Measurements from ENCODE around the gene ACER2.
A peak's percentile ranks its signal among the peaks of the same experiment; 100 is the strongest.

Gene ACER2

GRCh38 chr9:19486803-19487202, 78.0 kb downstream of the ACER2 start:
- no peak for DNase-seq (ENCODE audit: low read depth)

GRCh38 chr9:19488721-19489120, 79.9 kb downstream of the ACER2 start:
- DNase-seq (ENCODE audit: low read depth): no peak

- DNase-seq (ENCODE audit: low read depth): no peak
Observed at GRCh38 chr9:19490269-19490668, 81.5 kb downstream of the ACER2 start.

- no peak for DNase-seq (ENCODE audit: low read depth)
Observed at GRCh38 chr9:19490828-19491227, 82.0 kb downstream of the ACER2 start.

GRCh38 chr9:19492775-19493173, 84.0 kb downstream of the ACER2 start:
- DNase-seq (ENCODE audit: low read depth): no peak

GRCh38 chr9:19493174-19493811, 84.5 kb downstream of the ACER2 start:
- peak; percentile 64 for DNase-seq (ENCODE audit: low read depth)

GRCh38 chr9:19493876-19494275, 85.1 kb downstream of the ACER2 start:
- DNase-seq (ENCODE audit: low read depth): no peak

GRCh38 chr9:19495186-19496028, 86.6 kb downstream of the ACER2 start:
- DNase-seq (ENCODE audit: low read depth): no peak

GRCh38 chr9:19496321-19497050, 87.7 kb downstream of the ACER2 start:
- DNase-seq (ENCODE audit: low read depth): no peak

- DNase-seq (ENCODE audit: low read depth): no peak
Observed at GRCh38 chr9:19497276-19497675, 88.5 kb downstream of the ACER2 start.

- no peak for DNase-seq (ENCODE audit: low read depth)
Observed at GRCh38 chr9:19498015-19498414, 89.2 kb downstream of the ACER2 start.

Measured in ELR (cell line).